GM10266 (cell line): ENCODE results near the gene CCDC92.

Experiments
- DNase-seq: peaks from one replicate; pipeline ENCODE4 v3.0.0; 2012; ENCODE audit errors: extremely low spot score
- CTCF ChIP-seq: IDR thresholded peaks from 2 replicates; pipeline ENCODE4 v1.5.1; 2012; ENCODE audit warnings: mild to moderate bottlenecking, low read depth; ENCODE audit not compliant: control insufficient read depth, insufficient read depth; ENCODE audit errors: missing control alignments

CCDC92 gene

DNA sequence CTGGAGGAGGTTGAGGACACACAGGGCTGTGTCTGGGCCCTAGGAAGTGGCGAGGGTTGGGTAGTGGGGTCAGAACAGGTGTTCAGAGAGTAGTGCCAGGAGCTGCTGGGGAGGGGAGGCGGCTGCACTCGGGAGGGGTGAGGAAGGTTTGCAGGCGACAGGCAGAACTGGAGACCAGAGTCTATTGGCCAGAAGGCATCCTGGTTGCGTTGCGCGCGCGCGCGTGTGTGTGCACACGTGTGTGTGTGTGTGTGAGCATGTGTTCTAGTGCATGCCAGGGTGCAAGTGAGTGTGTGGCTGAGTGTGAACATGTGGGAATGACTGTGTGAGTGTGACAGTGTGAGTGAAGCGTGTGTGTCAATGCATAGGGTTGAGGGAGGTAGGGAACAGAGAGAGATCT, 86.4 kb downstream of the CCDC92 start:
- no peak for DNase-seq
- no peak for TF ChIP-seq CTCF
